GM18909 (cell line): Measurements from ENCODE around the gene GLRB.
A peak's percentile ranks its signal among the peaks of the same experiment; 100 is the strongest.
"Not testable (repeated sequence)": the region's sequence is repeated elsewhere in the genome, so short reads cannot be mapped to it uniquely, and the experiment has no call there.

ENCODE experiments used
- ATAC-seq: cut with Tn5 transposase; IDR thresholded peaks from one replicate; pipeline ENCODE4 v1.9.1; 2021; ENCODE audit warnings: mild to moderate bottlenecking; ENCODE audit not compliant: unreplicated experiment, poor library complexity

GLRB gene

DNA sequence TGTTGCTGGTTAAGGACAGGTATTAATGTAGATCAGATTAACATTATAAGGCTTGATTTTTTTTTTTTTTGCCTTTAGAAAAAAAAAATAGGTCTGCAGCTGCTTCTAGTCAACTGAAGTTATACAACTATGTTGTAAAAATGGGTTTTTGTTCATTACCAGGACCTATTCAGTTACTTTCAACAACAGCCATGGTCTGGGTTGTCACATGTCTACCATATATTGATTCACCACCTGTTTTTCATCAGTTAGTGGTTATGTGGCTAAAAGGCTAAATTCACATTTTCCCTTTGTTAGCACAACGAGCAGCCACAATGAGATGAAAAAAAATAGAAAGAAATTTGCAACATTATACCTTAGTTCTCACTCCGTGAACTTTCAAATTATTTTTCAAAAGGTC, 45.5 kb downstream of the GLRB start:
- no peak for ATAC-seq

DNA sequence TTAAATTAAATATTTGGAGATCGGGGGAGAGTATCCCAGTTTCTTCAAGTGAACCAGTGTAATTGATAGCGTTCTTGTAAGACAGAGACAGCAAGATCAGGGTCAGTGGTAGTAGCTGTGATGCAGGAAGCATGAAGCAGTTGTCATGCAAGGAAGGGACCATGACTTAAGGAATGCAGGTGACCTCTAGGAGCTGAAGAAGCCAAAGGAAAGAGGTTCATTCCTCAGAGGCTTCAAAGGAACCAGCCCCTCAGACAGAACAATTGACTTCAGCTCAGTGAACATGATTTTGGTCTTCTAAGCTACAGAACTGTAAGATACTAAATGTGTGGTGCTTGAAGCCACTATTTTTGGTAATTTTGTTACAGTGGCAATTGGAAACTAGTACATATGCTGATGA, 51.6 kb downstream of the GLRB start:
- no peak for ATAC-seq

DNA sequence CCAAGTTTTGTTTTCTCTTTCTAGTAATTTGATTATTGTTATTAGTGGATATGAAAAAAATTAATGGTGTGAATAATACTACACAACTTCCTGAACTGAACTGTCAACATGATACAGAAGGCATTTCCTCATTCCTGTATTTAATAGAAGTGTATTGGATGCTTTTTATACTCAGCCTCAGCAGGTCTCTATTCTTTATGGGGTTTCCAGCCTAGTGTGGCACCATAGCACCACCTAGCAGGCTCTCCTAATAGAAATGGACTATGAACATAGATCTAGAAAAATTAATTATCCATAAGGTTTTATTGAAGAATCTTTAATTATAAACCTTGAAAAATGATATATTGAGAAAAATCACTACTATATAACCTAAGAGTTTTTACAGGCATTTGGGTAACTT, 52.4 kb downstream of the GLRB start:
- ATAC-seq = no peak

GRCh38 chr4:157141976-157142375, 66.0 kb downstream of the GLRB start:
- no peak for ATAC-seq

DNA sequence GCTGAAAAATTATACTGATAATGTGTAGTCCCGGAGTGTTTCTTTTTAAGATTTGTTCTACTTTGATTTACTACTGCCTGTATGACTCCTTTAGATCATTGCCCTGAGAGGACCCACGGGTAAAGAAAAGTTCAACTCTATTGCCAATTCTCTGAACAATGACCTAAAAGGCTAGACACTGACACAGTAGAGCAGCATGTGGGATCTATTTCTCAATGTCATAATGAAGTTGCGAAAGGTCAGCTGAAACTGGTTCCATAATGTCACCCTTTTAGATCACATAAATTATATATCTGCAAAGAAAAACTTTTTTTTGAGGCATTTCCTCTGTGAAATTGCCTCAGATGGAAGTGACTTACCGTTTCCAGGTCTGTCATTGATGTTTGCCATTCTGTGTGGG, 67.4 kb downstream of the GLRB start:
- ATAC-seq = no peak

- no peak for ATAC-seq
These were observed 75.8 kb downstream of the GLRB start for GRCh38 chr4:157151711-157152110.

DNA sequence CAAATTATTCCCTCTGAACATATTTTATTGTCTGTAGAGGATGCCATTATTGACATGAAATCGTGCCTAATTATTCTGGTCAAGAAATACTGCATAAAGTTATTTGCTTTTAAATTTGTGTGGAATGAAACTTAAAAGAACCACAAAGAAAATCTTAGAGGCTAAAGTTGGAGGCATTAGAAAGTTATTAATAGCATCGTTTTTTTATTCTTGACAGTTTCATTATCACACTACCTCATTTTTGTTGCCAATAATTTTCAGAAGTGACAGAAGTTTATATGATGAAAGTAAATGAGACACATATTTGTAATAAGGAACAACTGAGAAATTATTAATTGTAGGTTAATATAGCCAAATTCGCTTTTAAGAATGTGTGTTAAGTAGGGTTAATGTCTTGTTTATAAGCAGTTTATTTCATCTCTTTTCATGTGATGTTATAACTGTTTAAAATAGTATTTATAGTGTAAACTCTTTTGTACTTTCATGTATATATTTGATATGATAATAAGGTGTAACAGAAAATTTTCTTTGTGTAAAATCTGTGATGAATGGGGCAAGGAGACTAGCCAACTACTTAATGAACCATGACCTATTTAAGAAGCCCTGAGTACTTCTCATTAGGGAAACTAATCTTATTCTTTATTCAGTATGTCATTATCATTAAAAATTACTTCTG, 90.1 kb downstream of the GLRB start:
- ATAC-seq = no peak

DNA sequence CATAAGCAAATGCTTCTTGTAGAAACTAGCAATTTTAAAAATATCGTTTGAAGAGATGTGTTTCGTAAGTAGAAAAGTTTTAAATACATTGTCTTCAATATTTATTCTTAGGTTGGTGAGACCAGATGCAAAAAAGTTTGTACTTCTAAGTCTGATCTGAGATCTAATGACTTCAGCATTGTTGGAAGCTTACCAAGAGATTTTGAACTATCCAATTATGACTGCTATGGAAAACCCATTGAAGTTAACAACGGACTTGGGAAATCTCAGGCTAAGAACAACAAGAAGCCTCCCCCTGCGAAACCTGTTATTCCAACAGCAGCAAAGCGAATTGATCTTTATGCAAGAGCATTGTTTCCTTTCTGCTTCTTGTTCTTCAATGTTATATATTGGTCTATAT, 94.4 kb downstream of the GLRB start:
- ATAC-seq = no peak

- no peak for ATAC-seq
These were observed 96.1 kb downstream of the GLRB start for GRCh38 chr4:157172011-157172410.

- ATAC-seq = not testable (repeated sequence)
These were observed 104.3 kb downstream of the GLRB start for GRCh38 chr4:157180268-157180667.

- no peak for ATAC-seq
These were observed 108.3 kb downstream of the GLRB start for GRCh38 chr4:157184300-157184699.

DNA sequence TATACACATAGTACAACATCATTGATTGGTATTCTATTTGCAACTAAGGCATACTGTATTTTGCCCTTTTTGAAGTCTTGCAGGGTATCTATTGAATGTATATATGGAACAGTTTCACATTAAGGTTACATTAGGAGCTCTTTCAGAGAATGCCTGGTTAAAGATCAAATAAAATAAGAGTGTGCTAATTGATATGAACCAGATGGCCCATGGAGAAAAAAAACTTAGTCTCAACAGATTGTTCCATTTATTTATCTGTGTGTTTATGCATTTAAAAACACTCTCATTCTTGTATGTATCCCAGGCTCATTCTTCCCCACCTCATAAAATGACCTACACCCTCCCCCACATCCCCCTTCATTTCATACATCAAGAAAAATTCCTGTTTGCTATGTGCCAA, 109.4 kb downstream of the GLRB start:
- ATAC-seq = no peak

DNA sequence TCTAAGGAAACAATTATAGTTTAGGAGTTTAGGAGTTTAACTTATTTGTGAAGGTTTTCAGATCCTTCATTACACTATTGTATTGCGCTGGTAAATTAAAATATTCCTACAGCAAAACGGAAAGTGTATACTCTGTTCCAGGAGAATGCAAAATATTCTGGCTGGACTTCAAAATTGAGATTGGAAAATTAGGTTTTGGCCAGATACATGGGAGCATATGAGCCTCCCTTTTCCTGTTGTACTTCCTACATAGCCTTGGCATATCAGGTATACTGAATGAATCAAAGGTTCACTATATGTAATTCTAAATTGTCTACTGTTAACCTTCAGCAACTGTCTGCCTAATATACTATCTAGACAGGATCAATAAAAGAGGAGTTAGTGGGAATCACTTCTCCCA, 119.4 kb downstream of the GLRB start:
- no peak for ATAC-seq

GRCh38 chr4:157196046-157196445, 120.1 kb downstream of the GLRB start:
- no peak for ATAC-seq

- peak; percentile 79 for ATAC-seq
These were observed 128.8 kb downstream of the GLRB start for GRCh38 chr4:157204634-157205244.

- no peak for ATAC-seq
These were observed 141.8 kb downstream of the GLRB start for GRCh38 chr4:157217708-157218107.

GRCh38 chr4:157219711-157220370, 143.9 kb downstream of the GLRB start:
- ATAC-seq = no peak

GRCh38 chr4:157220371-157220881, 144.5 kb downstream of the GLRB start, which contains the start of gene GRIA2:
Gene GRIA2, plus strand, starts transcription at chr4:157220728. Its CDS starts 315 bp downstream, at chr4:157221043.
- no peak for ATAC-seq

DNA sequence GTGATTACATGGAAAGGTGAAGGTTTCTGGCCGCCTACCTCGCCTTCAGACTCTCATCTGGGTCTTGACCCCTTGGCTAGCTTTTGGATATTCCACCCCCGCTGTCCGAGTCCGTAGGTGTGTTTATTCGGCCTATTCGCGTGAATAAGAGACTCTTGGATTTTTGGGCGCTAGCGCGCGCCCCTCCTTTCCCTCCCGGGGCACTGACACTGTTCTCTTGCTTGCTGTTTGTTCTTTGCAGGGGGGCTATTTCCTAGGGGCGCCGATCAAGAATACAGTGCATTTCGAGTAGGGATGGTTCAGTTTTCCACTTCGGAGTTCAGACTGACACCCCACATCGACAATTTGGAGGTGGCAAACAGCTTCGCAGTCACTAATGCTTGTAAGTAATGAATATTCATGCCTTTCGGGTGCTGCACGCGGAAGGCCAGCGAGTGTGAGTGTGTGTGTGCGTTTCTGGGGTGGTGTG, 145.5 kb downstream of the GLRB start:
- no peak for ATAC-seq
